VCaP (cell line): ENCODE measurements around the gene CHST15.

Experiments used
- H3K27ac ChIP-seq: fragments of 450-650 bp; 2 replicates; pipeline ENCODE4 v1.5.1; 2017
- TF ChIP-seq, protein P1 (sequence below): fragments of 450-650 bp; conservative IDR thresholded peaks from 2 replicates; pipeline ENCODE4 v1.5.1; 2017; ENCODE audit warnings: mild to moderate bottlenecking, moderate library complexity

Gene CHST15

GRCh38 chr10:124012583-124012982 is 80.8 kb downstream of the CHST15 start:
- no peak overlapping the region for H3K27ac ChIP-seq
- TF ChIP-seq, protein P1, sequence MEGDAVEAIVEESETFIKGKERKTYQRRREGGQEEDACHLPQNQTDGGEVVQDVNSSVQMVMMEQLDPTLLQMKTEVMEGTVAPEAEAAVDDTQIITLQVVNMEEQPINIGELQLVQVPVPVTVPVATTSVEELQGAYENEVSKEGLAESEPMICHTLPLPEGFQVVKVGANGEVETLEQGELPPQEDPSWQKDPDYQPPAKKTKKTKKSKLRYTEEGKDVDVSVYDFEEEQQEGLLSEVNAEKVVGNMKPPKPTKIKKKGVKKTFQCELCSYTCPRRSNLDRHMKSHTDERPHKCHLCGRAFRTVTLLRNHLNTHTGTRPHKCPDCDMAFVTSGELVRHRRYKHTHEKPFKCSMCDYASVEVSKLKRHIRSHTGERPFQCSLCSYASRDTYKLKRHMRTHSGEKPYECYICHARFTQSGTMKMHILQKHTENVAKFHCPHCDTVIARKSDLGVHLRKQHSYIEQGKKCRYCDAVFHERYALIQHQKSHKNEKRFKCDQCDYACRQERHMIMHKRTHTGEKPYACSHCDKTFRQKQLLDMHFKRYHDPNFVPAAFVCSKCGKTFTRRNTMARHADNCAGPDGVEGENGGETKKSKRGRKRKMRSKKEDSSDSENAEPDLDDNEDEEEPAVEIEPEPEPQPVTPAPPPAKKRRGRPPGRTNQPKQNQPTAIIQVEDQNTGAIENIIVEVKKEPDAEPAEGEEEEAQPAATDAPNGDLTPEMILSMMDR, result no peak

- no peak overlapping the region for H3K27ac ChIP-seq
- TF ChIP-seq, protein P1, result no peak
These were observed 81.3 kb downstream of the CHST15 start for GRCh38 chr10:124012066-124012465.

GRCh38 chr10:124011464-124011863 is 81.9 kb downstream of the CHST15 start:
- H3K27ac ChIP-seq, result no peak overlapping the region
- TF ChIP-seq, protein P1, result no peak

- TF ChIP-seq, protein P1, result no peak
- no peak overlapping the region for H3K27ac ChIP-seq
These were observed 82.8 kb downstream of the CHST15 start for GRCh38 chr10:124010563-124011131.

GRCh38 chr10:124010024-124010423 is 83.4 kb downstream of the CHST15 start:
- TF ChIP-seq, protein P1, result no peak
- no peak overlapping the region for H3K27ac ChIP-seq

DNA sequence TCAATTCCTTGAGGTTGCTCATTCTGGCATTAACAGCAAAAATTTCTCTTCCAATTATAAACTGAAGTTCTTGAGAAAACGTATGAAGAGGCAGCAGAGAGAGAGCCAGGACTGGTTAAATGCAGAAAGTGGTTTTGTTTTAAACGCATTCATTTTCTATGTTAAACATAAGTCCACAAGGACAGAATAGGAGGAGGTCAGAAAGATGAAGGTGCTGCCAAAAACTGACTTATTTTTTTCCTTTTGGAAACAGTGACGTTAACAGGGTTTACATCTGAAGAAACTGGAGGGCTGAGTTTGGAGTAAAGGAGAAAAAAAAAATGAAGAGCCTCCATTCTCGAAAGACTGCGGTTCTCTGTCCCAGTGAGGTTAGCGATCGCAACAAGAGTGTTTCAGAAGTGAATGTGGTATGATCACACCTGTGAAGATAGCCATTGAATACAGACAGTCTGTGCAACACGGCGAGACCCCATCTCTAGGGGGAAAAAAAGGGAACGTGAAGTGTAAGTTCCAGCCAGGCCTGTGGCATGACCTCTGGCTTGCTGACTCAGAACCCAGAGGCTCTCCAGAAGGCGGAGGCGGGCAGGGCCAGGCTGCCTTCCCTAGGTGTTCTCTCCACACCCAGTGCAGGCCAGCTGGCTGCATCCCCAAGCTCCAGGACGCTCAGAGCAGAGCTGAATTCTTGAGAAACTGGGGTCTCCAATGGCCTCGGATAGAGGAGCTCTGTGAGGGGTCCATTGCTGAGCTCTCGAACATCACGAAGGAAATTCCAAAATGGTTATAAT is 84.0 kb downstream of the CHST15 start:
- H3K27ac ChIP-seq, result no peak overlapping the region
- TF ChIP-seq, protein P1, result no peak

DNA sequence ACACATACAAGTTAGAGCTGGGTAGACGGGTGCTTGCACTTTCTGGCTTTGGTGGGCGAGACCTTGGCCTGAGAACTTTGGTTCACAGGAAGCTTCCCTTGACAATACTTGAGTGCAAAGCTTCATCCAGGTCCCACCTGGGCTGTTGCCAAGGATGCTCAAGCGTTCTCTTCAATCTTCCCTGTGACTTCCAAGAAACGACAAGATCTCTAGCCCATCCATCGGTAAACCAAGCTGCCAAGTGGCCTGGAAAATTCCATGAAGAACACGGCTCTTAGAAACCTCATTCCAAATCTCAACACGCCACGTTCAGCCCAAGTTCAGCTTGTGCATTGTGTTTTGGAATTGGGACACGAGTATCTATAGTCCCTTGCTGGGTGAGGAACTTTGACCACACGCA is 84.7 kb downstream of the CHST15 start:
- H3K27ac ChIP-seq, result no peak overlapping the region
- TF ChIP-seq, protein P1, result no peak
